HepG2 (cell line): ENCODE measurements around the gene CLEC16A. TPM values are rescaled to one million over a fixed set of nuclear protein-coding genes. Genes with fewer than 3 reads are reported as not detected.

Source experiments
- ATAC-seq: fragments of 200-7000 bp; cut with Tn5 transposase; 3 replicates; pipeline ENCODE4 v1.9.1; 2020; ENCODE audit warnings: mild to moderate bottlenecking, moderate library complexity
- BruUV-seq: library from RNA; stranded (reverse); fragments of 400-500 nt; replicated peaks from 2 replicates; lab custom pipeline; 2021; lab: Mats Ljungman, UMichigan
- CTCF ChIA-PET: fragments of 300-600 bp; formaldehyde crosslinking; extraction: SDS; loops from one replicate; lab custom pipeline; 2021; ENCODE audit warnings: low total read pairs, inconsistent platforms, low intra/inter-chr PET ratio; lab: Yijun Ruan, JAX
- POLR2A ChIA-PET: fragments of 350-600 bp; sonication (Branson Sonifier 250); formaldehyde crosslinking; loops from one replicate; lab custom pipeline; 2020; ENCODE audit warnings: antibody characterized with exemption, inconsistent platforms; lab: Yijun Ruan, JAX
- DNase-seq: peaks from one replicate; pipeline ENCODE4 v3.0.0-alpha.2; 2015; ENCODE audit warnings: low spot score
- FAIRE-seq: peaks from 3 replicates; lab custom pipeline; 2011; peaks lifted over from hg19 to GRCh38; lab: Jason Lieb, UNC
- H2AFZ ChIP-seq: one replicate; pipeline ENCODE4 v1.6.1; 2011; ENCODE audit warnings: low read length, inconsistent platforms
- H3K27ac ChIP-seq: fragments of 300-600 bp; 3 replicates; pipeline ENCODE4 v1.8.0; 2011; ENCODE audit warnings: mixed run types, mild to moderate bottlenecking, mixed read lengths, low read length, inconsistent platforms; ENCODE audit not compliant: insufficient read depth; ENCODE audit errors: extremely low read length
- H3K27me3 ChIP-seq, 2 experiments: fragments of 200-600 bp in 1 of 2; 2 replicates in 1 of 2; 3 replicates in 1 of 2; pipeline versions ENCODE4 v1.6.0 to v1.8.0; 2011; ENCODE audit warnings: low read length in 2 of 2, mild to moderate bottlenecking in 2 of 2, moderate library complexity in 2 of 2, inconsistent platforms in 1 of 2; ENCODE audit not compliant: insufficient read depth in 2 of 2, control insufficient read depth in 1 of 2
- H3K36me3 ChIP-seq, 2 experiments: fragments of 200-600 bp in 1 of 2; replicated peaks in 1 of 2; 2 replicates in 1 of 2; 3 replicates in 1 of 2; pipeline versions ENCODE4 v1.5.1 to v1.8.0; 2011; ENCODE audit warnings: low read length in 2 of 2, inconsistent platforms in 1 of 2; ENCODE audit not compliant: insufficient read depth in 2 of 2, control insufficient read depth in 1 of 2
- H3K4me1 ChIP-seq: 2 replicates; pipeline ENCODE4 v1.5.1; 2012; ENCODE audit warnings: low read length, inconsistent platforms; ENCODE audit not compliant: insufficient read depth
- H3K4me2 ChIP-seq: 2 replicates; pipeline ENCODE4 v1.6.0; 2011; ENCODE audit warnings: low read depth, low read length, inconsistent platforms
- H3K4me3 ChIP-seq, 3 experiments: fragments of 200-600 bp in 1 of 3; sonication (generic), shearing (Covaris generic) in 1 of 3; replicated peaks in 1 of 3; 2 replicates each; pipeline ENCODE4 v1.5.1; 2011 to 2016; ENCODE audit warnings: low read length in 3 of 3, inconsistent platforms in 2 of 3, low read depth in 2 of 3, mild to moderate bottlenecking in 2 of 3, control low read depth in 1 of 3, mixed read lengths in 1 of 3; ENCODE audit not compliant: insufficient read depth in 1 of 3
- H3K79me2 ChIP-seq: one replicate; pipeline ENCODE4 v1.6.1; 2011; ENCODE audit warnings: low read length, inconsistent platforms; ENCODE audit not compliant: insufficient read depth
- H3K9ac ChIP-seq: 2 replicates; pipeline ENCODE4 v1.6.0; 2011; ENCODE audit warnings: mild to moderate bottlenecking, low read depth, low read length, inconsistent platforms; ENCODE audit not compliant: insufficient read depth
- H3K9me3 ChIP-seq: 2 replicates; pipeline ENCODE4 v1.5.1; 2012; ENCODE audit warnings: mild to moderate bottlenecking, low read length
- H4K20me1 ChIP-seq: 2 replicates; pipeline ENCODE4 v1.6.0; 2011; ENCODE audit warnings: inconsistent platforms, mild to moderate bottlenecking, low read length, moderate library complexity; ENCODE audit not compliant: insufficient read depth
- CTCF ChIP-seq: sonication (generic); formaldehyde crosslinking; IDR thresholded peaks from 2 replicates; pipeline ENCODE4 v1.5.0; 2020; ENCODE audit warnings: mild to moderate bottlenecking, missing genetic modification reagents, moderate library complexity
- ESRRA ChIP-seq: sonication (generic); formaldehyde crosslinking; IDR thresholded peaks from 2 replicates; pipeline ENCODE4 v1.5.1; 2020; ENCODE audit warnings: mild to moderate bottlenecking, low read depth, missing genetic modification reagents
- MNT ChIP-seq: fragments of 450-650 bp; IDR thresholded peaks from 2 replicates; pipeline ENCODE4 v1.6.1; 2016
- NCOA2 ChIP-seq: sonication (generic); formaldehyde crosslinking; IDR thresholded peaks from 2 replicates; pipeline ENCODE4 v1.8.0; 2022; ENCODE audit warnings: inconsistent platforms
- ZNF563 ChIP-seq: sonication (generic); formaldehyde crosslinking; IDR thresholded peaks from 2 replicates; pipeline ENCODE4 v1.8.0; 2022; ENCODE audit warnings: mild to moderate bottlenecking, moderate library complexity, missing genetic modification reagents
- WGBS: methylation state at CpG from one replicate; pipeline ENCODE4 v1.1.6; 2017; ENCODE audit warnings: low lambda C conversion rate; 5-methylcytosine and 5-hydroxymethylcytosine counted together
- in situ Hi-C: cut with HindIII; loops from 2 replicates; pipeline ENCODE4 v1.10.0; 2017; ENCODE audit warnings: low pct_unique_long_range_greater_than_20kb; ENCODE audit not compliant: extremely low pct_ligation_motif_present
- intact Hi-C: fragments of 100-400 bp; cut with micrococcal nuclease; formaldehyde crosslinking; loops from one replicate; pipeline ENCODE4 v1.10.0; 2022; ENCODE audit not compliant: unreplicated experiment
- polyA plus RNA-seq, 8 experiments: library from polyadenylated mRNA; depleted of rRNA in 3 of 8; stranded (reverse) in 7 of 8; unstranded in 1 of 8; fragments of >200 nt; fragmentation: Illumina TruSeq in 4 of 8; extraction: Trizol in 4 of 8; gene quantifications; 2 replicates each; pipeline versions ENCODE4 v1.2.1 to v1.2.3, GENCODE V29; 2011 to 2016; ENCODE audit warnings: low read depth in 4 of 8, missing spikeins in 1 of 8, mixed read lengths in 1 of 8; ENCODE audit not compliant: insufficient read depth in 1 of 8
- total RNA-seq, 5 experiments: library from RNA; depleted of rRNA; stranded (reverse); fragments of >200 nt; fragmentation: Illumina TruSeq; extraction: Trizol; gene quantifications; 2 replicates each; pipeline ENCODE4 v1.2.3, GENCODE V29; 2016; ENCODE audit warnings: low read depth in 1 of 5

The CLEC16A gene
- total and polyA plus RNA-seq, 2 of the 13 experiments (the other 11 are each of a cell fraction or from before 2014, with no cell fraction given): 8.5 to 10.3 TPM

- intact Hi-C loops (no loop called here), in situ Hi-C loops (no loop called here)
- no TSS peak for BruUV-seq
- 88% methylated on average over 7 of the region's 7 CpGs for WGBS
- CTCF ChIA-PET: no interaction called here
- no peak overlapping the region for H3K4me3 ChIP-seq
- peaks cover 4 to 7% of the 10 kb centered on the region in 2 experiments; a peak in 4 of 5 replicates for H3K36me3 ChIP-seq
- no peak overlapping the region for H3K4me2 ChIP-seq
- TF ChIP-seq ZNF563 (CRISPR knock-in tag) (no peak), ESRRA (CRISPR knock-in tag) (no peak), NCOA2 (CRISPR knock-in tag) (no peak), CTCF (CRISPR knock-in tag) (0 out of 2 replicates have a peak, but pooled peaks have one; percentile 4)
- no peaks in the 10 kb centered on the region for H4K20me1 ChIP-seq
- H3K27ac ChIP-seq: no peak overlapping the region
- H3K27me3 ChIP-seq: no peaks in the 10 kb centered on the region; a peak in 1 of 5 replicates
- no peak for DNase-seq
- POLR2A ChIA-PET: no interaction called here
- FAIRE-seq: no peak
- H3K9ac ChIP-seq: no peak overlapping the region
- H2AFZ ChIP-seq: no peak overlapping the region
- ATAC-seq: no peak
- no peaks in the 10 kb centered on the region for H3K4me1 ChIP-seq
- H3K79me2 ChIP-seq: no peaks in the 10 kb centered on the region
- H3K9me3 ChIP-seq: no peaks in the 10 kb centered on the region
Observed at GRCh38 chr16:11050536-11050935, 106.2 kb downstream of the CLEC16A start.

GRCh38 chr16:11050944-11051343 is 106.6 kb downstream of the CLEC16A start:
- Histone ChIP-seq H3K9ac (no peak overlapping the region), H3K27me3 (no peaks in the 10 kb centered on the region; a peak in 1 of 5 replicates), H3K4me3 (no peak overlapping the region), H3K36me3 (peaks cover 4 to 7% of the 10 kb centered on the region in 2 experiments; a peak in 4 of 5 replicates), H2AFZ (no peak overlapping the region), H3K4me1 (peaks cover 3% of the 10 kb centered on the region), H3K27ac (no peak overlapping the region), H3K79me2 (no peaks in the 10 kb centered on the region), H3K9me3 (no peaks in the 10 kb centered on the region), H3K4me2 (no peak overlapping the region), H4K20me1 (no peaks in the 10 kb centered on the region)
- 94% methylated on average over 7 of the region's 7 CpGs for WGBS
- no peak for DNase-seq
- intact Hi-C loops (no loop called here), in situ Hi-C loops (no loop called here)
- ChIA-PET CTCF (no interaction called here), POLR2A (no interaction called here)
- no peak for ATAC-seq
- no peak for FAIRE-seq
- BruUV-seq: no TSS peak
- TF ChIP-seq MNT: no peak
